Measurements from ENCODE around the gene ZP1.

Gene ZP1

GRCh38 chr11:60844045-60844869 is 23.1 kb upstream of the ZP1 start:
- no peak for TF ChIP-seq ZNF280C (tag by site-specific recombination; IDR thresholded peaks at IDR 0.05)
- no peak for TF ChIP-seq ZNF701 (tag by site-specific recombination; IDR thresholded peaks at IDR 0.05)
- TF ChIP-seq ZNF404 (tag by site-specific recombination; IDR thresholded peaks at IDR 0.05) = no peak
- TF ChIP-seq SCRT2 (tag by site-specific recombination; IDR thresholded peaks at IDR 0.05) = 0 out of 2 replicates have a peak, but pooled peaks have one; percentile 44
- TF ChIP-seq ZBTB10 (tag by site-specific recombination; IDR thresholded peaks at IDR 0.05) = no peak
- TF ChIP-seq ZNF488 (tag by site-specific recombination; IDR thresholded peaks at IDR 0.05) = no peak
- TF ChIP-seq ZNF692 (tag by site-specific recombination; IDR thresholded peaks at IDR 0.05) = peak; percentile 85
- TF ChIP-seq ZNF510 (tag by site-specific recombination; IDR thresholded peaks at IDR 0.05; ENCODE audit: insufficient replicate concordance) = no peak
- TF ChIP-seq ZNF112 (tag by site-specific recombination; IDR thresholded peaks at IDR 0.05) = no peak
- peak; percentile 72 for TF ChIP-seq ZNF398 (tag by site-specific recombination; IDR thresholded peaks at IDR 0.05)
- TF ChIP-seq PATZ1 (tag by site-specific recombination; IDR thresholded peaks at IDR 0.05) = 0 out of 2 replicates have a peak, but pooled peaks have one; percentile 20
- TF ChIP-seq GLIS2 (tag by site-specific recombination; IDR thresholded peaks at IDR 0.05) = peak; percentile 45
- TF ChIP-seq ZFHX2 (tag by site-specific recombination; conservative IDR thresholded peaks at IDR 0.05) = peak; percentile 41; the same call in 1 of the 2 replicates
- 0 out of 2 replicates have a peak, but pooled peaks have one; percentile 12 for TF ChIP-seq ZIC2 (tag by site-specific recombination; IDR thresholded peaks at IDR 0.05)
- peak; percentile 20; the same call in 1 of the 2 replicates for TF ChIP-seq SP2 (tag by site-specific recombination; IDR thresholded peaks at IDR 0.05)
- no peak for TF ChIP-seq ZNF707 (tag by site-specific recombination; IDR thresholded peaks at IDR 0.05)
- TF ChIP-seq ZNF214 (tag by site-specific recombination; IDR thresholded peaks at IDR 0.05; ENCODE audit: borderline replicate concordance) = no peak
- peak; percentile 56 for TF ChIP-seq GLIS1 (tag by site-specific recombination; IDR thresholded peaks at IDR 0.05)
- TF ChIP-seq ZNF664 (tag by site-specific recombination; IDR thresholded peaks at IDR 0.05) = no peak
- 0 out of 2 replicates have a peak, but pooled peaks have one; percentile 36 for TF ChIP-seq ZNF600 (tag by site-specific recombination; IDR thresholded peaks at IDR 0.05)
- no peak for TF ChIP-seq ZEB2 (tag by site-specific recombination; IDR thresholded peaks at IDR 0.05)
- peak; percentile 54; the same call in 1 of the 2 replicates for TF ChIP-seq EGR2 (tag by site-specific recombination; IDR thresholded peaks at IDR 0.05; ENCODE audit: low read depth)
- no peak for TF ChIP-seq HOXA7 (CRISPR knock-in tag; IDR thresholded peaks at IDR 0.05; ENCODE audit: borderline replicate concordance)
- CTCF ChIA-PET = interaction anchor here (0.7 to 3.7 kb wide), 7 partner anchors 13 to 343 kb away, joined by 3 to 17 read pairs (median 3); no protein-coding TSS in a partner anchor
- no peak overlapping the region for H3K27ac ChIP-seq (ENCODE audit: extremely low read depth, low read depth, low read length)
- H3K36me3 ChIP-seq (ENCODE audit: control insufficient read depth in 2 of 2, insufficient read depth in 1 of 2, low read length in 2 of 2) = peaks cover 0 to 33% of the 10 kb centered on the region in 2 experiments; a peak in 1 of 3 replicates
- POLR2A ChIA-PET = no interaction called here
- H3K4me1 ChIP-seq (ENCODE audit: control insufficient read depth, insufficient read depth, low read length) = no peaks in the 10 kb centered on the region
- H3K4me3 ChIP-seq (ENCODE audit: low read depth, low read length) = peak overlapping the region; percentile 88
- no peaks in the 10 kb centered on the region for H3K9me3 ChIP-seq (ENCODE audit: control insufficient read depth, insufficient read depth, low read depth, low read length)

Data from HEK293 (cell line).